Left renal pelvis (tissue), 4 donors: Measurements from ENCODE around the gene CACNA2D3. TPM values are rescaled to one million over a fixed set of nuclear protein-coding genes. Genes with fewer than 3 reads are reported as not detected.

ENCODE experiments used
- DNase-seq, 4 donors: peaks; one replicate each; pipeline ENCODE4 v3.0.0-alpha.2; 2013; ENCODE audit warnings: low read depth in 4 of 4, low spot score in 3 of 4
- polyA plus RNA-seq, 4 donors: library from polyadenylated mRNA; unstranded; fragments of 120-200 nt; gene quantifications; one replicate each; pipeline ENCODE4 v1.2.1, GENCODE V29; 2013; ENCODE audit not compliant: insufficient read length in 4 of 4

CACNA2D3 gene
- polyA plus RNA-seq, 4 donors, result 1.6 to 3.2 (median 2.3) TPM

- no peak for DNase-seq
These were observed 649.7 kb downstream of the CACNA2D3 start for GRCh38 chr3:54772051-54772450.

- DNase-seq, result no peak
These were observed 650.4 kb downstream of the CACNA2D3 start for GRCh38 chr3:54772746-54773145.

- DNase-seq, result no peak
These were observed 650.9 kb downstream of the CACNA2D3 start for GRCh38 chr3:54773271-54773670.

GRCh38 chr3:54776601-54777000 lies 654.2 kb downstream of the CACNA2D3 start:
- no peak for DNase-seq

GRCh38 chr3:54777141-54777540 lies 654.8 kb downstream of the CACNA2D3 start:
- DNase-seq, result no peak

GRCh38 chr3:54780336-54780735 lies 658.0 kb downstream of the CACNA2D3 start:
- DNase-seq, result no peak

DNA sequence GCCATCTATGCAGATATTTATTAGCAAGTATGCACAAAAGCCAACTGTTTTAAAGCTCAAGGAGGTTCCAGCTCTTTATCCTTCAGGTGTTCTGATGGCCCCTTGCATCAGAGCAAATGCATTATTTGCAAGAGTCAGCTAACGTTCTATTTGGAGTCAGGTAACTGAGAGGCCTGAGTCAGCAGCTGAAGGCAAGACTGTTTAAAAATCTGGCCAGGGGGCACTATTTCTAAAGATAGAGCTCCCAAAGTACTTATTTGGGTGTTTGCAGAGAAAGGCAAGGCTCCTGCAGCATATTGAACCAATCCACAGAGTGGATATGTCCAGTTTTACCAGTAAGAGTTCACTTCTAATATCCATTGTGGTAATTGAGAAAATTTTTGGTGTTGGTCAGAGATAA lies 659.4 kb downstream of the CACNA2D3 start:
- no peak for DNase-seq

DNA sequence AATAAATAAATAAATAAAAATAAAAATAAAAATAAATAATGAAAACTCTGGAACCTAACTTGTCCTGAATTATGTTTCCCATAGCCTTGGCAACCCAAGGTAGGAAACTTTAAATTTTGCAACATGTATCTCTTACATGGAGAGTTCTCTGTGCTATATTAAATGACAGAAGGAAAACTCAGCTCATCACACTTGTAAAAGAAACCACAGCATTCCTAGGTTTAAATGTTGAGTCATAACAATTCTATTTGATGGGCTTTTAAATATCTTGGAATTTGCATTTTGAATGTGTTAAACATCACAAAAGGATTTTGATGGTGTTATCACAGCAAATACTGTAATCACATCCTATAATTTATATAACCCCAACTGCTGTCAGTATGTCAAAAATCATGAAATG lies 661.3 kb downstream of the CACNA2D3 start:
- DNase-seq, result no peak

DNA sequence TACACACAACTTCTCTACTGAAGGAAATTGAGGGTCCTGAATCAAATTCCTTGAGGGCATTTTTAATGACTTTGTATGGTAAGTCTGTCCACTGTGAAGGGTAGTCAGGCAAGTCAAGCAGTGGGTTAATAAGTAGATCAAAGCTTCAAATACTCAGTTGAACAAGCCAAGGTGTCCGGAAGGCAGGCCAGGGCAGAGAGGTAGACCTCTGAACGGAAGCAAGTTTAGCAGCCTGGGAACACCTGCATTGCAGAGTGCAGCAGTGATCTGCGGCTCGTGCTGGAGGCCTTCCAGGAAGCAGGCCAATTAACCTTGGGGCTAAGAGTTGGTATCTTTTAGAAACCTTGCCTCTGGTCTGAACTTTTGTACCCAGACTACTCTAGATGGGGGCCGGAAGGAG lies 661.7 kb downstream of the CACNA2D3 start:
- no peak for DNase-seq

GRCh38 chr3:54785976-54786375 lies 663.6 kb downstream of the CACNA2D3 start:
- DNase-seq, result no peak

DNA sequence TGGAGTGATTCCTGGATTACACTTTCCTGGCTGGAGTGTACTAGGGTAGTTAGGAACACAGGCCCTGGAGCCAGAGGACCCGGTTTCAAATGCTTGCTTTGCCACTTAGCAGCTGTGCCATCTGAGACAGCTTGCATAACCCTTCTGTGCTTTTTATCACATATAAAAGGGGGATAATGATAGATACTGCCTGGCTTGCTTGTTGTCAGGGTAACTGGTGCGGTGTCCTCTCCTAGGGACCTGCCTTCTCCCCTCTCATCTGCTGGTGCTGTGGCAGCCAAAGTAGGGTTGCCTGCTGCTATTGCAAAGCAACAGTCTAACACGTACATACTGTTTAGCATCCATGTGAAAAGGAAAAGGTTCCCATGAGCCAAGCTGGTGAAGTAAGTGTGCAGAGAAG lies 667.7 kb downstream of the CACNA2D3 start:
- no peak for DNase-seq

GRCh38 chr3:54791501-54792156 lies 669.3 kb downstream of the CACNA2D3 start:
- no peak for DNase-seq

DNA sequence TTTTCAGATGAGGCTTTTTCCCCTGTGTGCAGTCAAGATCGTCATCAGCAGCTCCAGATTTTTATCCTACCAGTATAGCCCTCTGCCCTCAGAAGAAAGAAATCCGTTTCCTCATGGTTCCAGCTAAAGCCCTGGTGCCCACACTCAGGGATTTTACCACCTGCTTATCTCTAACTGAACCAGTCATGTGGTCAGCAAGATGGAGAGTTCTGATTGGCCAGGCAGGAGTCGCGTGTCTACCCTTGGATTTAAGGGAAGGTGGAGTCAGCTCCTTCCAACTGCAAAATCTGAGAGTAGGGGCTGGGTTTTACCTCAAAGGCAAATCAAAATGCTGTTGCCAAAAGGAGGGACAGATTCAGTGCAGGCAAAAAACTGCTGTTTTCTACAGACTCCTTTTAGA lies 670.2 kb downstream of the CACNA2D3 start:
- DNase-seq, result no peak

- DNase-seq, result no peak
These were observed 670.8 kb downstream of the CACNA2D3 start for GRCh38 chr3:54793171-54793570.

DNA sequence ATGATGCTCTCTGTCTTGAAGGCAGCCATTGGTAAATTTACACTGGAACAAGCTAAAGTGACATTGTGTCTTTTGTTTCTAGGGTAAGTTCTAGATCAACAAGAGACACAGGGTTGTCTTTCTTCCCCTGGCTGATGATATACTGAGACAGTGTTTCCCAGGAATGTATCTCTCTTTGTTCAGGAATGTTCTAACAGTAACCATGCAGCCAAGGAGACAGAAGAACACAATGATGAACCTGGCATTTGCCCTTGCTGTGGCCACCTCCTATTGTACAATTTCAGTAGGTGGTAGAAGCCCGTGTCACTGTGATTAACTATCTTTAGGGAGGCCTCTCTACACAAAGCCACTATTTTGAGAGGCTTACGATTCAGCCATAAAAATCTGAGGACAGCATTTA lies 674.8 kb downstream of the CACNA2D3 start:
- no peak for DNase-seq

DNA sequence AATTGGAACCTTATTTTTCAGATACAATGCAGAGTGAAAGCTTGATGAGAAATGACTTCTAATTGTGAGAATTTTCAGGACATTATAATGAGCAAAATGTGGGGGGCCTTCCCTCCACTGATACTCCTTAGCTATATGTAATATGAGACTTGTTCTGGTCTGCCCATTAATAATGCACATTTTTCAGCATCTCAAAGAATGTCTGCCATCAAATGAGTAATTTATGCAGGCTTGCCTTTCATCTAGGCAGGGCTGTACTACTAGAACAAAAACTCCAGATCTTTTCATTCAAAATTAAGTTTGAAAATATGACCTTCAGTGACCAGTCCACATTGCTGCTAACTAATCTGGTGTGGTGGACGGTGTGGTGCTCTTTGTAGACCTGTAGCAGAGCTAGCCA lies 678.1 kb downstream of the CACNA2D3 start:
- DNase-seq, result no peak

- no peak for DNase-seq
These were observed 679.6 kb downstream of the CACNA2D3 start for GRCh38 chr3:54801977-54802376.

DNA sequence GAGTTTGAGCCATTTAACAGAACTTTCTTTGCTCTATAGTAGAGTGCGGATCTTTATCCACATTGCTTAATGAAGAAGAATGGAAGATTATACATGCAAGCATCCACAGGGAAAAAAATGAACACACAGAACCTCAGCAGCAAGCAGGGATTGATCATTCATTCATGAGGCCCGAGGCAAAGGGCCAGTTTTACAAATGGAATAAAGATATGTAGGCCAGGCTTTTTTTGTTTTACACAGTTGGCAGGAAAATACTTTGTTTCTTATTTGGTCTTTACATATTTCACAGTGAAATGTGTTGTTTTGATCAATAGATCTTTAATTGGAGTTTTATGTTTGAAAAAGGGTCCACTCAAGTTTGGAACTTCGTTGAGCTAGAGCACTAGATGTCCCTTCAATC lies 688.0 kb downstream of the CACNA2D3 start:
- DNase-seq, result no peak

- DNase-seq, result no peak
These were observed 691.9 kb downstream of the CACNA2D3 start for GRCh38 chr3:54814224-54814623.

GRCh38 chr3:54817628-54818027 lies 695.3 kb downstream of the CACNA2D3 start:
- no peak for DNase-seq

- no peak for DNase-seq
These were observed 696.1 kb downstream of the CACNA2D3 start for GRCh38 chr3:54818486-54818885.

GRCh38 chr3:54818942-54819341 lies 696.6 kb downstream of the CACNA2D3 start:
- DNase-seq, result no peak

DNA sequence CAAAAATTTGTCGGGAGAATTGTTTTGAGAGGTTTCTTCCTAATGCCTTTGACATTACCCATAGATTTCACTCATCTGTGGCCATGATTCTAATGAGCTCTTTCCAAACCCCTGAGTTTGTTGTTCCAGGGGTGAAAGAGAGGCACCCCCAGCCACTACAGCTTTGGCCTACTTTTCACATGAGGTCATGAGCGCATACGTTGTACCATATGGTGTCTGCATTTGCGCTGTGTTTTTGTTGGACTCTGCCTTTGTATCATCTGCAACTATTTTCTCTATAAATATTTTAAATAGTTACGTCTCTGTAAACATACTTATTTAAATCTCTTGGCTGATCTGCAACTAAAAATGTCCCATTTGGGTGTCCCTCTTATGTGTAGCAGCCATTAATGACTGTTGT lies 697.6 kb downstream of the CACNA2D3 start:
- DNase-seq, result no peak
